Keratinocyte (primary cell): ENCODE results near the gene GDPD1. TPM values are rescaled to one million over a fixed set of nuclear protein-coding genes. Genes with fewer than 3 reads are reported as not detected.

ENCODE experiments used
- DNase-seq: peaks from one replicate; pipeline ENCODE4 v3.0.0-alpha.2; 2011; ENCODE audit warnings: low read depth, missing footprints, low spot score
- FAIRE-seq: peaks from 2 replicates; lab custom pipeline; 2011; peaks lifted over from hg19 to GRCh38; lab: Jason Lieb, UNC
- H2AFZ ChIP-seq: 2 replicates; pipeline ENCODE4 v1.6.0; 2012; ENCODE audit warnings: low read length, control low read depth, inconsistent platforms; ENCODE audit not compliant: control insufficient read depth
- H3K27ac ChIP-seq: 2 replicates; pipeline ENCODE4 v1.5.1; 2011; ENCODE audit warnings: low read length; ENCODE audit not compliant: control insufficient read depth, insufficient read depth
- H3K27me3 ChIP-seq: 3 replicates; pipeline ENCODE4 v1.6.0; 2011; ENCODE audit warnings: low read length; ENCODE audit not compliant: control insufficient read depth, insufficient read depth; ENCODE audit errors: extremely low read depth
- H3K36me3 ChIP-seq, 2 experiments: 2 replicates in 1 of 2; 3 replicates in 1 of 2; pipeline ENCODE4 v1.5.1; 2011; ENCODE audit warnings: low read length in 2 of 2, mild to moderate bottlenecking in 1 of 2; ENCODE audit not compliant: control insufficient read depth in 2 of 2, insufficient read depth in 2 of 2; ENCODE audit errors: extremely low read depth in 1 of 2
- H3K4me1 ChIP-seq: 3 replicates; pipeline ENCODE4 v1.5.1; 2011; ENCODE audit warnings: low read length; ENCODE audit not compliant: control insufficient read depth, insufficient read depth; ENCODE audit errors: extremely low read depth
- H3K4me2 ChIP-seq: 3 replicates; pipeline ENCODE4 v1.6.0; 2011; ENCODE audit warnings: low read depth, low read length; ENCODE audit not compliant: control insufficient read depth, insufficient read depth; ENCODE audit errors: extremely low read depth
- H3K4me3 ChIP-seq, 3 experiments: fragments of 200-600 bp in 1 of 3; sonication (generic) in 1 of 3; 2 replicates in 2 of 3; 3 replicates in 1 of 3; pipeline ENCODE4 v1.5.1; 2011 to 2016; ENCODE audit warnings: low read length in 3 of 3, mild to moderate bottlenecking in 3 of 3, control low read depth in 2 of 3, inconsistent platforms in 1 of 3, low read depth in 1 of 3, mixed read lengths in 1 of 3, mixed run types in 1 of 3, moderate library complexity in 1 of 3; ENCODE audit not compliant: control insufficient read depth in 2 of 3, insufficient read depth in 2 of 3; ENCODE audit errors: extremely low read depth in 1 of 3
- H3K79me2 ChIP-seq: 2 replicates; pipeline ENCODE4 v1.6.0; 2012; ENCODE audit warnings: low read length; ENCODE audit not compliant: control insufficient read depth, insufficient read depth
- H3K9ac ChIP-seq: 3 replicates; pipeline ENCODE4 v1.6.0; 2011; ENCODE audit warnings: low read length; ENCODE audit not compliant: control insufficient read depth, insufficient read depth; ENCODE audit errors: extremely low read depth
- H3K9me1 ChIP-seq: 3 replicates; pipeline ENCODE4 v1.6.0; 2011; ENCODE audit warnings: low read length; ENCODE audit not compliant: control insufficient read depth, insufficient read depth; ENCODE audit errors: extremely low read depth
- H3K9me3 ChIP-seq: 2 replicates; pipeline ENCODE4 v1.5.1; 2012; ENCODE audit warnings: low read depth, low read length; ENCODE audit not compliant: control insufficient read depth
- H4K20me1 ChIP-seq: 3 replicates; pipeline ENCODE4 v1.6.0; 2011; ENCODE audit warnings: low read length; ENCODE audit not compliant: control insufficient read depth, insufficient read depth; ENCODE audit errors: extremely low read depth
- CTCF ChIP-seq, 3 experiments: IDR thresholded peaks in 1 of 3; conservative IDR thresholded peaks in 1 of 3; optimal IDR thresholded peaks in 1 of 3; 2 replicates in 2 of 3; 3 replicates in 1 of 3; pipeline versions ENCODE3 to v1.5.1; 2011; ENCODE audit warnings: low read length in 3 of 3, mild to moderate bottlenecking in 3 of 3, moderate library complexity in 2 of 3, control low read depth in 1 of 3, inconsistent platforms in 1 of 3; ENCODE audit not compliant: insufficient read depth in 2 of 3; ENCODE audit errors: extremely low read depth in 1 of 3
- EZH2 ChIP-seq: IDR thresholded peaks from one replicate; pipeline ENCODE4 v1.6.1; 2012; ENCODE audit warnings: inconsistent platforms, mild to moderate bottlenecking, low read length, moderate library complexity
- dilution Hi-C: fragments of 300-500 bp; cut with MboI; formaldehyde crosslinking; loops from one replicate; pipeline ENCODE4 v1.7.0; 2020; ENCODE audit warnings: low sequenced_read_pairs; ENCODE audit not compliant: extremely low pct_ligation_motif_present
- polyA plus RNA-seq, 5 experiments: library from polyadenylated mRNA; depleted of rRNA in 3 of 5; stranded (reverse) in 3 of 5; stranded (forward) in 1 of 5; unstranded in 1 of 5; fragments of >200 nt; gene quantifications; 1 replicate in 1 of 5; 2 replicates in 3 of 5; 3 replicates in 1 of 5; pipeline versions ENCODE4 v1.2.1 to v1.2.3, GENCODE V29; 2011 to 2012; ENCODE audit warnings: missing spikeins in 2 of 5, low read depth in 1 of 5, low replicate concordance in 1 of 5

The GDPD1 gene
- polyA plus RNA-seq, 1 donor (not counting 4 experiments of a cell fraction or from before 2014, with no cell fraction given): 3.3 TPM

- H3K9ac ChIP-seq: peak overlapping the region; percentile 84
Observed at GRCh38 chr17:59219992-59220327, 351 bp upstream of the GDPD1 start.

GRCh38 chr17:59221159-59221847 lies 992 bp downstream of the GDPD1 start:
- Histone ChIP-seq H3K4me1 (peaks cover 8% of the 10 kb centered on the region), H3K9me3 (no peaks in the 10 kb centered on the region), H2AFZ (peak overlapping the region; percentile 100), H3K4me2 (peak overlapping the region; percentile 99), H4K20me1 (no peaks in the 10 kb centered on the region), H3K27ac (peak overlapping the region; percentile 60), H3K9ac (peak overlapping the region; percentile 84), H3K79me2 (no peaks in the 10 kb centered on the region), H3K4me3 (peak overlapping the region; percentile 53 to 99 (median 97)), H3K27me3 (no peaks in the 10 kb centered on the region), H3K9me1 (no peaks in the 10 kb centered on the region), H3K36me3 (no peaks in the 10 kb centered on the region)
- DNase-seq (no peak), FAIRE-seq (no peak)
- TF ChIP-seq EZH2 (no peak), CTCF (optimal IDR thresholded peaks at IDR 0.05 in 1 of 3, IDR thresholded peaks at IDR 0.05 in 1 of 3, conservative IDR thresholded peaks at IDR 0.05 in 1 of 3; ENCODE audit: extremely low read depth in 1 of 3, insufficient read depth in 2 of 3, low read length in 3 of 3) (no peak)
- dilution Hi-C loops: no loop called here

More at GRCh38 chr17:59219992-59220327, 351 bp upstream of the GDPD1 start:
- Histone ChIP-seq H3K4me3 (peak overlapping the region; percentile 53 to 99 (median 97)), H3K27me3 (no peaks in the 10 kb centered on the region), H3K9me1 (no peaks in the 10 kb centered on the region), H3K79me2 (no peaks in the 10 kb centered on the region), H3K9me3 (no peaks in the 10 kb centered on the region), H3K36me3 (no peaks in the 10 kb centered on the region), H3K4me1 (peaks cover 9% of the 10 kb centered on the region), H3K4me2 (peak overlapping the region; percentile 99), H2AFZ (peak overlapping the region; percentile 94), H3K27ac (peak overlapping the region; percentile 12), H4K20me1 (no peaks in the 10 kb centered on the region)
- no peak for DNase-seq
- no peak for TF ChIP-seq EZH2
- no peak for TF ChIP-seq CTCF (optimal IDR thresholded peaks at IDR 0.05 in 1 of 3, IDR thresholded peaks at IDR 0.05 in 1 of 3, conservative IDR thresholded peaks at IDR 0.05 in 1 of 3; ENCODE audit: extremely low read depth in 1 of 3, insufficient read depth in 2 of 3, low read length in 3 of 3)
- dilution Hi-C loops: no loop called here
- FAIRE-seq: no peak
